Activated T-helper 17 cell treated with anti-CD3 and anti-CD28 coated beads, Interleukin-2, amount 50 U/mL, for 72 hours (primary cell): Measurements from ENCODE around the gene BCL7C. TPM values are rescaled to one million over a fixed set of nuclear protein-coding genes. Genes with fewer than 3 reads are reported as not detected.
"Not testable (repeated sequence)": the region's sequence is repeated elsewhere in the genome, so short reads cannot be mapped to it uniquely, and the experiment has no call there.

Experiments
- ATAC-seq: fragments of 150-1000 bp; cut with Tn5 transposase; replicated peaks from 2 replicates; pipeline ENCODE4 v1.10.0; 2021; ENCODE audit warnings: mild to moderate bottlenecking, moderate library complexity
- H3K27ac Mint-ChIP-seq: one replicate; pipeline ENCODE4 v1.8.0; 2022; ENCODE audit warnings: mixed read lengths
- H3K27me3 Mint-ChIP-seq: one replicate; pipeline ENCODE4 v1.8.0; 2022; ENCODE audit warnings: mixed read lengths
- H3K36me3 Mint-ChIP-seq: one replicate; pipeline ENCODE4 v1.8.0; 2022; ENCODE audit warnings: low read depth, mild to moderate bottlenecking, mixed read lengths
- H3K4me1 Mint-ChIP-seq: one replicate; pipeline ENCODE4 v1.8.0; 2022; ENCODE audit warnings: mixed read lengths
- H3K4me3 Mint-ChIP-seq: one replicate; pipeline ENCODE4 v1.8.0; 2022; ENCODE audit warnings: mild to moderate bottlenecking, mixed read lengths
- H3K9me3 Mint-ChIP-seq: one replicate; pipeline ENCODE4 v1.8.0; 2022; ENCODE audit warnings: mixed read lengths
- total RNA-seq, 2 donors: library from RNA; stranded (reverse); gene quantifications; one replicate each; pipeline ENCODE4 v1.2.3, GENCODE V29; 2022

The BCL7C gene
- total RNA-seq, 2 donors from 2014 or later = 34.1 to 39.3 TPM

DNA sequence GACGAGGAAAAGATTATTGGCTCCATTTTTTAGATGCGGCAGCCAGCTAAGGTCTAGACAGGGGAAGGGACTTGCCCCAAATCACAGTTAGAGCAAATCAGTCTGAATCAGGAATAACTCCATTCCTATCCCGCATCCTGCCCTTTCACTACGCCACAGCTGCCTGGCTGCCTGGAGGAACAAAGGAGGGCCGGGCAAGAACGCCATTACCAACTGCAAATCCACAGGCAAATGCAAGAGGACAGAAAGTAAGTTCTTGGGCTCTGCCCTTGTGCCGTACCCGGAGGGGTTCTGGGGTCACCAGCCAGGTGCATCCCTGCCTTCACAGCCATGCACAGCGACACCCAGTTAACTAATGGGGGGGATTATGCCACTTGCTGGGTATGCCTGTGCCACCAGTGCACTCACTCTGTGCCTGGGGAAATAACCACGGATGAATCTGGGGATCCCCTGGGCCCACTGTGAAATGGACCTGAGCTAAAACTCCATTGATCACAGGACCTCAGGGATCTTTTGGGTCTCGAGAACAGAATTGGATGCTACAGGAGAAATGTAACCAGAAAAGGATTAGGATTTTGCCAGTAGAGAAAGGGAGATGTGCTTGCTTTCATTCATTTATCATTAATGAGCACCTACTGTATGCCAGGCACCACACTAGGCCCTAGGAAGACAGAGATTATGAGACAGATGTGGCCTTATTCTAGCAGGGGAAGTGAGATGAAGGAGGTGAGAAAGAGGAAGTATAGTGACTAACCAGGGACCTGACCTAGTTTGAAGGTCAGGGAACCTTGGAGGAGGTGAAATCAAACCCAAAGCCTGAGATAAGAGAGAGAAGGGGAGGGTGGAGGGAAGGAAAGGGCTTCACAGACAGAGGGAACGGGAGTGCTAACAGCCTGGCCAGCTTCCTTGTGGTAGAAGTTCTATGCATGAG, 17.7 kb downstream of the BCL7C start:
- H3K9me3 Mint-ChIP-seq = no peaks in the 10 kb centered on the region
- peaks cover 21% of the 10 kb centered on the region for H3K4me1 Mint-ChIP-seq
- peak overlapping the region; percentile 79 for H3K27ac Mint-ChIP-seq
- H3K4me3 Mint-ChIP-seq = peak overlapping the region; percentile 77
- no peaks in the 10 kb centered on the region for H3K27me3 Mint-ChIP-seq
- peak; percentile 72 for ATAC-seq
- H3K36me3 Mint-ChIP-seq = peaks cover 47% of the 10 kb centered on the region

DNA sequence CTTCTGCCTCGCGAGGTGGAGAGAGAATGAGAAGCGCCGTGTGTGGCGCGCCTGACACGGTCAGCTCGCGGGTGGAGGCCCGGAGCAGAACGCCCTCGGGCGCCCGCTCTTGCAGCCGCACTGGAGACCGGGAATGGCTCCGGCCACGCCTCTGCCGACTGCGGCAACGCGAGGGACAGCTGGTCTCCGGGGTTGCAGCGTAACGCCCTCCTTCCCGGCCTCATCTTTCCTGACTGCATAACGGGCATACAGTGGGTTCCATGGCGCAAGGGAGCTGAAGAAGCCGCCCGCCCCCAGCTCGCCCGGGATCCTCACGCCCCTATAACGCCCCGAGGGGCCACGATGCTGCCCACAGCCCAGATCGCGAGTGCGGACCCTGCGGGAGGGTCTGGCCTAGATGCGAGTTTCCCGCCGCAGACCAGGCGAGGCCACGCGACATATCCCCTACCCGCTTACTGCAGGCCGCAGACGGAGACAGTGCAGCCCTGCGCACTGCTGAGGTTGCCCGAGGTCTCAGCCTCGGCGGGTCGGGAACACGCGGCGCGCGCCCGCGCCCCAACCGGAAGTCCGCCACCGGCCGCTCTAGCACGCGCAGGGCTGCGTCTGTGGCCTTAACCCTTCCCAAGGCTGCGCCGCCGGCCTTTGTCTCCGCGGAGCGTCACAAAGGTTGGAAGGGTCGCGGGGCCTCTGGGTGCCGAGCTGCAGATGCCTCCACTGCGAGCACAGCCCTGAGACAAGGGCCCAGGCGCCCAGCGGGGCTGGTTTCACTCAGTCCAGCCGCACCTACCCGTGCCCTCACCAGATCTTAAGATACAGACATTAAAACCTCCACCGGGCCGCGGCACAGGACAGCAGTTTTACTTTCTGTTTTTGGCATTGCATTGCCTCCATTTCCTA, 18.8 kb downstream of the BCL7C start:
- peaks cover 21% of the 10 kb centered on the region for H3K4me1 Mint-ChIP-seq
- no peaks in the 10 kb centered on the region for H3K9me3 Mint-ChIP-seq
- peaks cover 36% of the 10 kb centered on the region for H3K36me3 Mint-ChIP-seq
- peak; percentile 86 for ATAC-seq
- peak overlapping the region; percentile 77 for H3K4me3 Mint-ChIP-seq
- H3K27ac Mint-ChIP-seq = peak overlapping the region; percentile 79
- no peaks in the 10 kb centered on the region for H3K27me3 Mint-ChIP-seq

DNA sequence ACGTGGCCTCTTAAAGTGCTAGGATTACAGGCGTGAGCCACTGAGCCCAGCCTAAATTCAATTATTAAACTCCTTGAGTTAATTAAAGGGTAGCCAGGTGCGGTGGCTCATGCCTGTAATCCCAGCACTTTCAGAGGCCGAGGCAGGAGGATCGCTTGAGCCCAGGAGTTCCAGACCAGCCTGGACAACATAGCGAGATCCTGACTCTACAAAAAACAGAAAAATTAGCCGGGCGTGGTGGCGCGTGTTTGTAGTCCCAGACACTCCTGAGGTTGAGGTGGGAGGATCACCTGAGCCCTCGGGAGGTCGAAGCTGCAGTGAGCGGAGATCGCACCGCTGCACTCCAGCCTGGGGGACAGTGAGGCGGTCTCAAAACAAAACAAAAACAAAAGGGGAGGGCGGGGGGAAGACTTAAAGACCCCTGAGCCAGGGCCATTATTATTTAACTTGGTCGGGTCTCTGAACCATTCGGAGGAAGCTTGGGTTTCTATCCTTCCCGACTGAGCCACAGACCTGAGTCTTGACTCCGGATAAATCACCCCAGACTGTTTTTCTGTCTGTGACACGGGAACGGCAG, 19.5 kb downstream of the BCL7C start:
- Mint-ChIP-seq H3K27me3 (no peaks in the 10 kb centered on the region), H3K4me1 (peaks cover 21% of the 10 kb centered on the region), H3K4me3 (peak overlapping the region; percentile 77), H3K27ac (peak overlapping the region; percentile 79), H3K36me3 (peaks cover 29% of the 10 kb centered on the region), H3K9me3 (no peaks in the 10 kb centered on the region)
- ATAC-seq = no peak

DNA sequence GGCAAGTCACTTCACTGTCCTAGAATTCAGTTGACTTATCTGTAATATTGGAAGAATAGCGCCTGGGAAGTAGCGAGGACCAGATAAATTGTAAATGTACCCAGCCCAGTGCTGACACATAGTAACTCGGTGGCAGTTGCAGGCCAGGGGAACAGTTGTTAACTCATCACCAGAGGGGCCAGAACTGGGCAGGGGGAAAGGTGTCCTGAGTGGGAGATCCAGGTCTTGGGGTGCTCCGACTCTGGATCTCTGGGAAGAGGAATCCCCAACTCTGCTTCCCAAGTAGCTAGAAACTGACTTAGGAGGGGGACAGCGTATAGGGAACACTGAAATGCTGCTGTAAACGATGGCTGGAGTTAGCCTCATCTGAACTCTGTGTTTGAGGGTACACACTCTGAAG, 23.0 kb downstream of the BCL7C start:
- H3K9me3 Mint-ChIP-seq = no peaks in the 10 kb centered on the region
- H3K4me3 Mint-ChIP-seq = no peak overlapping the region
- no peak for ATAC-seq
- H3K27me3 Mint-ChIP-seq = no peaks in the 10 kb centered on the region
- H3K36me3 Mint-ChIP-seq = peaks cover 13% of the 10 kb centered on the region
- H3K27ac Mint-ChIP-seq = no peak overlapping the region
- peaks cover 11% of the 10 kb centered on the region for H3K4me1 Mint-ChIP-seq

DNA sequence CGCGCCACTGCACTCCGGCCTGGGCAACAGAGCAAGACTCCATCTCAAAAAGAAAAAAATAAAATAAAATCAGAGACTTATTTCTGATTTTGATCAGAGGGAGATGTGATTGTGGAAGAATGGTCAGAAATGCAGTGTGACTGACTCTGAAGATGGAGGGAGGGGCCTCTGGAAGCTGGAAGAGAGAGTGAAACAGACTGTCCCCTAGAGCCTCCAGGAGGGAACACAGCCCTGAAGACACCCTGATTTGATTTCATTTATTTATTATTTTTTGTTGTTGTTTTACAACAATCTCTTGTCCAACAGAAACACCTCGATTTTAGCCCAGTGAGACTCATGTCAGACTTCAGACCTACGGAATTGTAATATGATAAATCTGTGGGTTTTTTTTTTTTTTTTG, 26.1 kb downstream of the BCL7C start:
- no peaks in the 10 kb centered on the region for H3K9me3 Mint-ChIP-seq
- peaks cover 4% of the 10 kb centered on the region for H3K36me3 Mint-ChIP-seq
- ATAC-seq = no peak
- H3K27me3 Mint-ChIP-seq = no peaks in the 10 kb centered on the region
- peaks cover 1% of the 10 kb centered on the region for H3K4me1 Mint-ChIP-seq
- no peak overlapping the region for H3K27ac Mint-ChIP-seq
- no peak overlapping the region for H3K4me3 Mint-ChIP-seq

DNA sequence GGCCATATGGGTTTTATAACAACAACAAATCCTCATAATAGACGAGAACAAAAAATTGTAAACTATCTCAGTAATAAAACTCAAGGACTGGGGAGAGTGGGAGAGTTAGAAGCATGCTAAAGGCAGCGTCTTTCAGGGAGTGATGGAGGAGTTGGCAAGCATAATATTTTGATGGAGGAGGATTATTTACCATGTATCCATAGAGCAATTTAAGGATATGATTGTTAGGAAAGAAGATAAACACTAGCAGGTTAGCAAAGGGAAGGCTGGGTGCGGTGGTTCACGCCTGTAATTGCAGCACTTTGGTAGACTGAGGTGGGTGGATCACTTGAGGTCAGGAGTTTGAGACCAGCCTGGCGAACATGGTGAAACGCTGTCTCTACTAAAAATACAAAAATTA, 27.8 kb downstream of the BCL7C start:
- Mint-ChIP-seq H3K4me1 (no peaks in the 10 kb centered on the region), H3K27ac (no peak overlapping the region), H3K4me3 (no peak overlapping the region), H3K36me3 (no peaks in the 10 kb centered on the region), H3K27me3 (no peaks in the 10 kb centered on the region), H3K9me3 (no peaks in the 10 kb centered on the region)
- ATAC-seq = no peak

DNA sequence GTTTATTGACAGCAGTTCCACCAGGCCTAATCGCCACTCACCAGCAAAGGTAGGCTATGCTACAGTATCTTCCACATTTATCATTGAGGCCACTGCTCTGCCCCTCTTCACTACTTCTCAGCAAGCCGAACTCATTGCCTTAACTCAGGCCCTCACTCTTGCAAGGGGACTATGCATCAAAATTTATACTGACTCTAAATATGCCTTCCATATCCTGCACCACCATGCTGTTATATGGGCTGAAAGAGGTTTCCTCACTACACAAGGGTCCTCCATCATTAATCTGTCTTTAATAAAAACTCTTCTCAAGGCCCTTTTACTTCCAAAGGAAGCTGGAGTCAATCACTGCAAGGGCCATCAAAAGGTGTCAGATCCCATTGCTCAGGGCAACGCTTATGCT, 30.7 kb downstream of the BCL7C start:
- H3K4me3 Mint-ChIP-seq, H3K27ac Mint-ChIP-seq, H3K36me3 Mint-ChIP-seq, H3K4me1 Mint-ChIP-seq, ATAC-seq, H3K27me3 Mint-ChIP-seq, H3K9me3 Mint-ChIP-seq: not testable (repeated sequence)

DNA sequence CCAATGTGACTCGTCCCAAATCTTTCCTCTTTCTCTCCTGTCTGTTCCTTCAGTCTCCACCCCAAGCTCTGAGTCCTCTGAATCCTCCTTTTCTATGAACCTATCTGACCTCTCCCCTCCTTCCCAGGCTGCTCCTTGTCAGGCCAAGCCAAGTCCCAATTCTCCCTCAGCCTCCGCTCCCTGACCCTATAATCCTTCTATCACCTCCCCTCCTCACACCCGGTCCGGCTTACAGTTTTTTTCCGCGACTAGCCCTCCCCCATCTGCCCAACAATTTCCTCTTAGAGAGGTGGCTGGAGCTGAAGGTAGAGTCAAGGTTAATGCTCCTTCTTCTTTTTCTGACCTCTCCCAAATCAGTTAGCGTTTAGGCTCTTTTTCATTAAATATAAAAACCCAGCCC, 33.1 kb downstream of the BCL7C start:
- H3K9me3 Mint-ChIP-seq, H3K4me1 Mint-ChIP-seq, H3K27ac Mint-ChIP-seq, H3K27me3 Mint-ChIP-seq, ATAC-seq, H3K36me3 Mint-ChIP-seq, H3K4me3 Mint-ChIP-seq: not testable (repeated sequence)

DNA sequence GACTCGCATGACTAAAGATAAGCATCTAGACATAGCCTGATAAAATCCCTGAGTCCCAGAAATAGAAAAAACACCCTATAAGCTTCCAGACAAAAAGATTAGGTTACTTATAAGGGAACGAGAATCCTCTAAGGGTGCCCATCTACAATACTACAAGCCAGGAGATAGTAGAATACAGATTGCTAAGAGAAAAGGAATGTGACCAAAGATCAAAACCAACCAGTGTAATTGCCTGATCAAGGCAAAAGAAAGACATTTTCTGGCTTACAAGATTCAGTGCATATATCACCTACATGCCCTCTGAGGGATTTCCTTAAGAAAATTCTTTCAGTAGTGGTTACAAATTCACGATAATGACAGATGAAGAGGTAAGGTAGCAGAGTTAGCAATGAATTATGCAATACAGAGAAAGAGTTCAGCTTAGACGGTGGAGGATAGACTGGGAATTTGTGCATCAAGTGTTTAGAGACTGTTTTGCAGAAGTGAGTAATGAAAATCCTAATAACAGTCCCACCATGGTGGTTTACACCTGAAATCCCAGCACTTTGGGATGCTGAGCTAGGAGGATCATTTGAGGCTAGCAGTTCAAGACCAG, 35.0 kb downstream of the BCL7C start:
- no peaks in the 10 kb centered on the region for H3K9me3 Mint-ChIP-seq
- H3K4me1 Mint-ChIP-seq = no peaks in the 10 kb centered on the region
- peak overlapping the region; percentile 3 for H3K27ac Mint-ChIP-seq
- no peak overlapping the region for H3K4me3 Mint-ChIP-seq
- H3K36me3 Mint-ChIP-seq = peaks cover under 1% of the 10 kb centered on the region
- no peaks in the 10 kb centered on the region for H3K27me3 Mint-ChIP-seq
- ATAC-seq = no peak

DNA sequence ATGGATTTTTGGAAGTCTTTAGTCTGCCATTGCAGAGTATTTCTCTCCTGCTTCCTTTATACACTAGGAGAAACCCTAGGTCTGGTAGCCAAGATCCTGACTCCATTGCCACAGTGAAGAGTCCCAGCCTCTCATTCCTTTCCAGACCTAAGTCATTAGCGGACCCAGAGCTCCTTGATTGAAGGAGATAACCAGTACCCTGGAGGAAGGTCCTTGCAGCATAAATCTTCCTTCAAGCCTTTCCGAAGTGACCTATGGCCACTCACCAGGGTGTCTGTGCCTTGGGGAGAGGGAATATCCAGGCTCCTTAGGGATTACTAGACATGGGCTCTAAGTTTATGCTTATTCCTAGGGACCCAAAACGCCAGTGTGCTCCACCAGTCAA, 35.8 kb downstream of the BCL7C start:
- ATAC-seq = no peak
- Mint-ChIP-seq H3K27ac (no peak overlapping the region), H3K27me3 (no peaks in the 10 kb centered on the region), H3K36me3 (peaks cover 9% of the 10 kb centered on the region), H3K4me1 (no peaks in the 10 kb centered on the region), H3K9me3 (no peaks in the 10 kb centered on the region), H3K4me3 (no peak overlapping the region)

DNA sequence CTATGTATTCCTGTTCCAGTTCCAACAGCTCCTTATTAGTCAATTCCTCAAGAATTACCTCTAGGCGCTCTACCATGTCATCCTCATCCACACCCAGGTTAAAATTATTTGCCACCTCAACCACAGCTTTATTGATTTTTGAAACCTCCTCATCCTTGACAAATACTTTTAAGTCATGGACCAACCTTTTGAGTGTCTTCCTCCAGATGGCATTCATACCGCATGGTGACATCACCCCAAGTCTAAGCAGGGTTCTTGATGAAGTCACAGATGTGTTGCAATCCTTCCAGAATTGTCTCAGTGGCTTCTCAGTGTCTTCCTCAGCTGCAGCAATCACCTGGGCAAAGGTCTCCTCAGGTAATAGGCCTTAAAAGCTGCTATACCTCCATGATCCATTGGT, 40.1 kb downstream of the BCL7C start:
- H3K4me3 Mint-ChIP-seq = no peak overlapping the region

DNA sequence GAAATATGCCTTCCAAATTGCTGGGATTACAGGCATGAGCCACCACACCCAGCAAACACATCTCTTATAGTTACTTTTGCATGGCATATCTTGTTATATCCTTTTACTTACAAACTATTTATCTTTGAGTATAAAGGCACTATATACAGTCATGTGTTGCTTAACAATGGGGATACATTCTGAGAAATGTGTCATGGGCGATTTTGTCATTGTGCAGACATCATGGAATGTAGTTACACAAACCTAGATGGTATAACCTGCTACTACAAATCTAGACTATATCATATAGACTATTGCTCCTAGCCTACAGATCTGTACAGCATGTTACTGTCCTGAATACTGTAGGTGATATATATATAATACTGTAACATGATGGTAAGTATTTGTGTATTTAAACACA, 43.6 kb downstream of the BCL7C start:
- H3K9me3 Mint-ChIP-seq = no peaks in the 10 kb centered on the region
- H3K27ac Mint-ChIP-seq = no peak overlapping the region
- no peaks in the 10 kb centered on the region for H3K27me3 Mint-ChIP-seq
- no peaks in the 10 kb centered on the region for H3K4me1 Mint-ChIP-seq
- H3K36me3 Mint-ChIP-seq = peaks cover 9% of the 10 kb centered on the region
- H3K4me3 Mint-ChIP-seq = no peak overlapping the region
- ATAC-seq = no peak

More for the DNA sequence above, 40.1 kb downstream of the BCL7C start:
- H3K27ac Mint-ChIP-seq = no peak overlapping the region
- peaks cover 9% of the 10 kb centered on the region for H3K36me3 Mint-ChIP-seq
- ATAC-seq = no peak
- no peaks in the 10 kb centered on the region for H3K27me3 Mint-ChIP-seq
- no peaks in the 10 kb centered on the region for H3K9me3 Mint-ChIP-seq
- H3K4me1 Mint-ChIP-seq = no peaks in the 10 kb centered on the region

DNA sequence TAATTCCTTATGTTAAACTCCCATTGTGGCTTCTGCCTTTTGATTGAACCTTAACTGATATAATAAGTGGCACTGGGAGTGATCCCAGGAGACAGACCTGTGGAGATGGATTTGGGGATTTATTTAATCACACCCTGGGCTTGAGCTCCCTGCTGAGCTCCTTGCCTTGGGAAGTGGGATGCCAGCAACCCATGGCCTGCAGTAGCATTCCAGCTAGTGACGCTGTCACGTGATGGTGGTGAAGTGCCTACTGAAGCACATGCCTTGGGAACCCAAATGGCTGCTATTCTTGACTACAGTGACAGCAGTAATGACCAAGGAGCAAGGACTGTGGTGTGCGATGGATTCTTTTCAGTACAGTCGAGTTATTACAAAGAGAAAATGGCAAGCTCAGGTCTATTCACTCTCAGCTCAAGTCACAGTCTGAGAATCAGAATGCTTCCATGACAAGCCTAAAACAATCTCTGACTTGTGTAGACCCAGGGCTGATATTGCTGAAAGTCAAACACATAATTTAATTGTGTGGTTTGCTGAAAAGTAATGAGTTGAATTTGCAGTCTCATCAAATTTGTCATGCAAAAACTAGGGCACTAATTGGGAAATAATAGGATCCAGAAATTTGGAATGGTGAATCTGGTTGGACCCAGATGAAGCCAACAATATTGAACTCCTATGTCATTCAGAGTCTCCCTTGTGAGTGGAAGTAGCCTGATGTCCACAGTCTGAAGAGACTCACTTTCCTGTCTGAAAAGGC, 47.1 kb downstream of the BCL7C start:
- no peak for ATAC-seq
- no peaks in the 10 kb centered on the region for H3K9me3 Mint-ChIP-seq
- no peaks in the 10 kb centered on the region for H3K27me3 Mint-ChIP-seq

More for the DNA sequence above, 47.1 kb downstream of the BCL7C start:
- Mint-ChIP-seq H3K27ac (no peak overlapping the region), H3K36me3 (no peaks in the 10 kb centered on the region), H3K4me3 (no peak overlapping the region), H3K4me1 (peaks cover 9% of the 10 kb centered on the region)
